Activated T-cell treated with anti-CD3 and anti-CD28 coated beads, Interleukin-2, amount 50 U/mL, for 24 hours (primary cell): ENCODE data around the gene OSTC.
"Not testable (repeated sequence)": the region's sequence is repeated elsewhere in the genome, so short reads cannot be mapped to it uniquely, and the experiment has no call there.

ENCODE experiments used
- DNase-seq: peaks from one replicate; pipeline ENCODE4 v3.0.0-alpha.2; 2020
- H3K27ac Mint-ChIP-seq: 2 replicates; pipeline ENCODE4 v1.8.0; 2020; ENCODE audit warnings: mild to moderate bottlenecking, mixed read lengths
- H3K27me3 Mint-ChIP-seq: 2 replicates; pipeline ENCODE4 v1.8.0; 2020; ENCODE audit warnings: mixed read lengths
- H3K36me3 Mint-ChIP-seq: 2 replicates; pipeline ENCODE4 v1.8.0; 2020; ENCODE audit warnings: low read depth, mixed read lengths
- H3K4me1 Mint-ChIP-seq: 2 replicates; pipeline ENCODE4 v1.8.0; 2020; ENCODE audit warnings: low read depth, mixed read lengths
- H3K4me3 Mint-ChIP-seq: 2 replicates; pipeline ENCODE4 v1.8.0; 2020; ENCODE audit warnings: mild to moderate bottlenecking, moderate library complexity, mixed read lengths
- H3K9me3 Mint-ChIP-seq: 2 replicates; pipeline ENCODE4 v1.8.0; 2020; ENCODE audit warnings: mixed read lengths

Gene OSTC

DNA sequence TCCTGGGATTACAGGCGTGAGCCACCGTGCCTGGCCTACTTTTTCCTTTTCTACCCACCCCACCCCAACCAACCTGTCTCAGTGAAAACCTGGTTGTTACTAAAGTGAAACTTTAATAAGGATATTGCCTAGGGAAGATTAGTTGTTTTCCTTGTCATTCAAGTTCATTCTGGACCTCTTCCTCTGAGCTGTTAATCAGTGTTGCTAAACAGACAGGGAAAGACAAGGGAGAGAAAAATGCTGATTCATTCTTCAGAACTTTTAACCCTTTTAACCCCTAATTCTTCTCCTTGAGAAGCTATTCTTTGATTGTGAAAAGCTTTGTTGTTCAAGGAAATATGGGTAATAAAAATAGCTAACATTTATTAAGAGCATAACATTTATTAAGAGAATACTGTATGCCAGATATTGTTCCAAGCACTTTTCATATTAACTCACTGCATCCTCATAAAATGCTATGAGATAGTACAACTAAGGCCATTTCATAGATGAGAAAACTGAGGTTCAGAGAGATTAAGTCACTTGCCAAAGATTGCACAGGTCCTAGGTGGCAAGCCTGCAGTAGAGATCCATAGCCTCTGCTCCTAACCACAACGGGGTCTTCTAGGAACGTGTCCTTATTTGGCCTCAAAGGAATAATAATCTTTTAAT is 34.8 kb downstream of the OSTC start:
- Mint-ChIP-seq H3K4me1 (no peaks in the 10 kb centered on the region), H3K9me3 (no peaks in the 10 kb centered on the region), H3K27ac (no peak overlapping the region), H3K27me3 (no peaks in the 10 kb centered on the region), H3K4me3 (no peak overlapping the region), H3K36me3 (no peaks in the 10 kb centered on the region)
- no peak for DNase-seq

DNA sequence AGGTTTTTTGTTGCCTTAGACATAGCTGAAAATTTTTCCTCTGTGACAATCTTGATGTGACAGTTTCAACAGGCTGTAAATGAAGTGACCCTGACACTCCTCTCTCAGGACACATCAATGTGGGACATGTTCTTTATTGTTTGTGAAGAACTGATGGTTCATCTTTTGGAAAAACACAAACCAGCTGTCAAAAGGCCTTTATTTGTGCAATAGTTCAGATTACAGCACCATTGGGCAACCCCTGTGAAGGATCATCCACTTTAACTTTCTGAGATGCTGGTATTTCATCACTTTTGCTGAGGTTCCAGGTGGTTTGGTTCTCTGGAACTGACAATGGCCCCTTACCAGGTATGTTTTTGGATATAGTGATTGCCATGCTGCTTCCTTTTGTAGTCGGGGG is 40.3 kb downstream of the OSTC start:
- Mint-ChIP-seq H3K4me1 (no peaks in the 10 kb centered on the region), H3K4me3 (no peak overlapping the region), H3K27me3 (no peaks in the 10 kb centered on the region), H3K36me3 (no peaks in the 10 kb centered on the region), H3K9me3 (no peaks in the 10 kb centered on the region), H3K27ac (no peak overlapping the region)
- DNase-seq: no peak

DNA sequence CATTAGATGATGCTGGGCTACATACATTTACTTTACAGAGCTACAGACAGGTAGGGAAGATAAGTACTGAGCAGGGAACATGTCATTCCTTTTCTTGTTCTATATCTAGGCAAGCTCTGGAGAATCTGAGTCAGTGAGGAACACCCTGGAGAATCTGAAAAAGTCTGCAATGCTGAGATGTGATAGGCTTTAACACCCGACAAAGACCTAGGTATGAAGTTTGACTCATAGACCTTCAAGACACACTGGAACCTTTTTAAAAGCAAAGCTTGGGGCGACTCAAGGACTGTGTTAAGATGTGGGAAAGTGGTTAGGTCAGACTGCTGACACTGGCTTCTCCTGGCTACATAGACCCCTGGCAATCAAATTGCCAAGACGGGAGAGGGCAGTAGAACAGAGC is 42.8 kb downstream of the OSTC start:
- Mint-ChIP-seq H3K27ac (no peak overlapping the region), H3K36me3 (no peaks in the 10 kb centered on the region), H3K27me3 (no peaks in the 10 kb centered on the region), H3K4me3 (no peak overlapping the region), H3K9me3 (no peaks in the 10 kb centered on the region), H3K4me1 (no peaks in the 10 kb centered on the region)
- DNase-seq: no peak

DNA sequence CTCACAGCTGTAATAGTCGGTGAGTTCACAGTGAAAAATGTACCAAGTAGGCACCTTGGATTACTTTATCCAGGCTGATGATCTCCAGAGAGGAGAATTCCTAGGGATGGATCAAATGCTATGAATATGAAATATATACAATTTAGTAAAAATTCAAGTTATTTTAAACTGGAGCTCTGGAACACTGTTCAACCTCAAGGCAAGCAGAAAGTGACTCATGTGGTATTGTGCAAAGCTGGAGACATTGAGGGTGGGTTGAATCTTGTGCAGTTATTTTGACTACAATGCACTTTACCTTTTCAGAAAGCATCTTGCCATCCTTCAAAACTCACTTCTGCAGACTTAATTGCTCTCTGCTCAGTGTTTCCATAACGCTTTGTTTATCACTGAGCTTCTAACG is 43.4 kb downstream of the OSTC start:
- H3K9me3 Mint-ChIP-seq: no peaks in the 10 kb centered on the region
- no peaks in the 10 kb centered on the region for H3K4me1 Mint-ChIP-seq
- no peaks in the 10 kb centered on the region for H3K27me3 Mint-ChIP-seq
- no peak overlapping the region for H3K27ac Mint-ChIP-seq
- H3K4me3 Mint-ChIP-seq: no peak overlapping the region
- DNase-seq: no peak
- no peaks in the 10 kb centered on the region for H3K36me3 Mint-ChIP-seq

DNA sequence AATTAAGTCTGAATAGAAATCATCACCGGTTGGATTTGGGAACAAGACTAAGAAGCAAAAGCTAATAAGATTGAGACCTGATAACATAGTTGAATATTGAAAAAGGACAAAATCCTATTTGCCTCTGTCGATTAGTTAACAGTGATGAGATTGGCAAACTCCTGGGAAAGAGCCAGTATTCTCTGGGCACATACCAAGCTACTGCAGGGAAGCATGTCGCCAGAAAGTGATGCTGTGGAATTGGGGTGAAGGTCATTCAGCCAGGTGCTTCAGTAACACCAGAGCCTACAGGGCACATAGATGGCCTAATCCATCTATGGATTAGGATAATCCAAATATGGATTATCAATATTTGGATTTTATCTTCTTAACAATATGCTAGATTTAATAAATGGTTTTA is 44.0 kb downstream of the OSTC start:
- no peak for DNase-seq
- Mint-ChIP-seq H3K27me3 (no peaks in the 10 kb centered on the region), H3K36me3 (no peaks in the 10 kb centered on the region), H3K27ac (no peak overlapping the region), H3K4me3 (no peak overlapping the region), H3K9me3 (no peaks in the 10 kb centered on the region), H3K4me1 (no peaks in the 10 kb centered on the region)

DNA sequence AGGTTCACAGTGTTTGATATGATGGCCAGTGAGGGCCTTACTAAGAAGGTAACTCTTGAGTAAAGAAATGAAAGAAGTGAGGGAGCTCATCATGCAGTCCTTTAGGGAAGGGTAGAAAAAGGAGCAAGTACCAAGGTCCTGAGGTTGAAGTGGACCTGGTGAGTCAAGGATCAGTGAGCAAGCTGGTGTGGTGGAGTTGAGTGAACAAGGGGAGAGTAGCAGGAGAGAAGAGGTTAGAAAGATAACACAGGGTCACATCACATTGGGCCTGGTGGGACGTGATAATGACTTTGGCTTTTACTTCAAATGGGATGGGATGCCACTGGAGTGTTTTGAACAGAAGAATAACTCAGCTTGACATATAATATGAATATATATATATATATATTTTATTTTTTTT is 44.7 kb downstream of the OSTC start:
- H3K27me3 Mint-ChIP-seq: no peaks in the 10 kb centered on the region
- no peak overlapping the region for H3K4me3 Mint-ChIP-seq
- H3K9me3 Mint-ChIP-seq: no peaks in the 10 kb centered on the region
- H3K27ac Mint-ChIP-seq: no peak overlapping the region
- no peak for DNase-seq
- no peaks in the 10 kb centered on the region for H3K36me3 Mint-ChIP-seq
- H3K4me1 Mint-ChIP-seq: peaks cover under 1% of the 10 kb centered on the region

DNA sequence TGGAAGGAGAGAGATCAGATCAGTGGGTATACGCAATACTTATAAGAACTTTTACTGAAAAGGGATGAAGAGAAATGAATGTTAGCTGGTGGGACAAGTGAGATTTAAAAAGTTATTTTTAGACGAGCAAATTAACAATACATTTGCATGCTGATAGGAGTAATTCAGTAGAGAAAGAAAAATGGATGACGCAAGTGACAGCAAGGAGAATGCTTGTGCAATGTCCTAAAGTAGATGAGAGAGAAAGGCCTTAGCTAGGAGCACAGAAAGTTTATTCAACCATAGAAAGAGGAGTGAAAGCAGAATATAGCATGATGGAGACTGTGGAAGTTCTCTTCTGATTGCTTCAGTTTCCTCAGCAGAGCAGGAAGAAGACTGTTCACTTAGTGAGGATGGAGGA is 45.8 kb downstream of the OSTC start:
- H3K36me3 Mint-ChIP-seq: no peaks in the 10 kb centered on the region
- H3K27me3 Mint-ChIP-seq: no peaks in the 10 kb centered on the region
- H3K4me1 Mint-ChIP-seq: peaks cover 9% of the 10 kb centered on the region
- DNase-seq: no peak
- H3K27ac Mint-ChIP-seq: no peak overlapping the region
- H3K4me3 Mint-ChIP-seq: no peak overlapping the region
- H3K9me3 Mint-ChIP-seq: no peaks in the 10 kb centered on the region

DNA sequence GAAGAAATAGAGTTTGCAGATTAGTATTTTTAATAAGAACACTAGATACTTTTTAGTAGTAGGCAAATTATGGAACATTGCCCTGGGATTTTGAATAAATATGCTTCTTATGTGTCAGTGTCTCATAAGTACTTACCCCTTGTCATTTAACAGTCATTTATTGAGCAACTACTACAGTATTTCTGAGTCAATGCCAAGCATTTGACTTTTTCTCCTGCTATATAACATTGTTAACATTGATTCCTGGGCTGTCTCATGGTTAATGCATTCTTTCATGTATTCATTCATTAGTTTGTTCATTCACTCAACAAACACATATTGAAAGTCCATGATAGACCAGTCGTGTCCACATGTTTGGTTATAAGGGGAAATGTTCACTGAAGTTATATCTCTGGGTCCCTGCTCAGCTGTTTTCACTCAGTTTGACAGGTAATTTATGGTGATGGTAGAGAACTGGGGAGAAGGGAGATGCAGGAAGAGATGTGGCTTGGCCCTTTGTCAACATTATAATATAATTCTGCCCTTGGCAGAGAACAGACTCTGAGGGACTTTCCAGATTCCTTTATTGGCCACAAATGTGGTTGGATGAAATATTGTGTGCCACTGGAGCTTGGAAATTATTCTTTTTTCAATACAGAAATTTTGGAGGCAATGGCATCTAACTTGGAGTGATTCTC is 49.8 kb downstream of the OSTC start:
- no peaks in the 10 kb centered on the region for H3K9me3 Mint-ChIP-seq
- H3K36me3 Mint-ChIP-seq: no peaks in the 10 kb centered on the region
- H3K4me1 Mint-ChIP-seq: peaks cover 25% of the 10 kb centered on the region
- H3K27me3 Mint-ChIP-seq: no peaks in the 10 kb centered on the region
- H3K27ac Mint-ChIP-seq: no peak overlapping the region
- DNase-seq: no peak
- H3K4me3 Mint-ChIP-seq: no peak overlapping the region

DNA sequence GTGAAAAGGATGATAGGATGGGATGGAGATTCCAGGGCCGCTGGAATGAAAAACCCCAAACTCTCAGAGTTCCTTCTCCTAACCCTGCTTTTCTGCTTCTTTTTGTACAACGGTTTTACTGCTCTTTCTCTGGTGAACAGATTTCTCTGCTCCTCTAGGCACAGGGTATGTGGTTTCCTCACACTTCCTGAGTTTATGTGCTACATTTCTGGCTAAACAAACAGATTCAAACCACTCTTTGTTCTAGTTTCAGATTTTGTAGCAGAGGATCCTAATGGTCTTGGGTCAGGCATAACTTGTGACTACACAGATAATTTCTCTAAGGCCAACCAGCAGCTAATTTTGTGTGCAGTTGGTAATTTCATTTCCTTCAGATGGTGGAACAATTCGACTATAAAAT is 52.6 kb downstream of the OSTC start:
- H3K27ac Mint-ChIP-seq: no peak overlapping the region
- H3K36me3 Mint-ChIP-seq: no peaks in the 10 kb centered on the region
- no peaks in the 10 kb centered on the region for H3K27me3 Mint-ChIP-seq
- peaks cover 25% of the 10 kb centered on the region for H3K4me1 Mint-ChIP-seq
- no peaks in the 10 kb centered on the region for H3K9me3 Mint-ChIP-seq
- no peak overlapping the region for H3K4me3 Mint-ChIP-seq
- DNase-seq: no peak

DNA sequence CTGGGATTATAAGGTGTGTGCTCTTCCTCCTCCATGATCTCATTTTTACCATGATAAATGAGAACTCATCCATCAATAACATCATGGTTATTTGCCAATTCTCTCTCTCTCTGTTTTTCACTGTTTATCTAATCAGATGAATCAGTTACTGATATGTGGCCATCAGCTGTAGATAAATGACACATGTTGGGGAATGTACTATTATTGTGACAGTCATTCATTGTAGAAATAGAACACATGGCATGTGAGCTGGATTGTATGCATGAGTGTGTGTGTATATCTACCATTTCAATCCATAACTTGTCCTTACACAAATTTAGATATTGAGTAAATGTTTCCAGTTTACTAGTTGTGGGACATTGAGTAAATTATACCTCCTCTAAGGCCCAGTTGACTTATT is 53.0 kb downstream of the OSTC start:
- Mint-ChIP-seq H3K27ac (no peak overlapping the region), H3K36me3 (no peaks in the 10 kb centered on the region)

DNA sequence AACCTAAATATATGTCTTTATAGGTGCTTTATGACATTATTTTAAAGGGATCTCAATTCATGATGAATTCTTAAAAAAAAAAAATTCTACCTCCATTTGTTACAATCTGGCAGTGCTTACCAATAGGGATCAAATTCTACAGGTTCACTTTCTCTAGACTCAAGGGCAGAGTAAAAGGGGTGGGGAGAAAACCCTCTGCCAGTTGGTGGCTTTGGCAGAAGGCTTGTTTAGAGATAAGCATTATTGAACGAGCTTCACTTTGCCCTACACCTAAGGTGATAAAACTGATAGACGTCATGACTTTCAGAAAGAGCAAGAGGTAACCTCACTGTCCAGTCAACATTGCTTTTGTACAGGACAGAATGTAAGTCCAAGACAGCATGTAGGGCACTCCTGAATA is 53.6 kb downstream of the OSTC start:
- Mint-ChIP-seq H3K27me3 (no peaks in the 10 kb centered on the region), H3K4me1 (peaks cover 25% of the 10 kb centered on the region), H3K9me3 (no peaks in the 10 kb centered on the region), H3K4me3 (no peak overlapping the region), H3K36me3 (no peaks in the 10 kb centered on the region), H3K27ac (no peak overlapping the region)
- DNase-seq: no peak

More for the DNA sequence above, 53.0 kb downstream of the OSTC start:
- Mint-ChIP-seq H3K4me1 (peaks cover 25% of the 10 kb centered on the region), H3K9me3 (no peaks in the 10 kb centered on the region), H3K4me3 (no peak overlapping the region), H3K27me3 (no peaks in the 10 kb centered on the region)
- DNase-seq: no peak

DNA sequence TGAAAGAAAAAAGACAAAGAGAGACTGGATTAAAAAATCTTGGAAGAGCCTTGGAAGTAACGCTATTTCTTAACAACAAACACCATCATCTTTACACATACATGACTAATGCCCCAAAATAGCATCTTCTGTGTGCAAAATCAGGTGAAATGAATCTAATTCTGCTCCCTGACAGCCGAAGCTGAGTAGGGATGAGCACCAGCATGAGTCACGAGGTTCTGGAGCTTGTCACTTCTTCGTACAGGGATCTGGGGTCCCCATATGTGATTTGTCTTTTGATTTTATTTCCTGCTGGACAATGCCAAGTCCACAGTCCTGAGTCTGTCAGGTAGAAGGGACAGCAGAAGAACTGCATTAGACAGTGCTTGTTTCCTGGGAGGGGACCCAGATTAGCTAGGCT is 55.9 kb downstream of the OSTC start:
- H3K27ac Mint-ChIP-seq: no peak overlapping the region
- H3K36me3 Mint-ChIP-seq: no peaks in the 10 kb centered on the region
- peaks cover 16% of the 10 kb centered on the region for H3K4me1 Mint-ChIP-seq
- no peak overlapping the region for H3K4me3 Mint-ChIP-seq
- H3K9me3 Mint-ChIP-seq: no peaks in the 10 kb centered on the region
- H3K27me3 Mint-ChIP-seq: no peaks in the 10 kb centered on the region
- DNase-seq: no peak

DNA sequence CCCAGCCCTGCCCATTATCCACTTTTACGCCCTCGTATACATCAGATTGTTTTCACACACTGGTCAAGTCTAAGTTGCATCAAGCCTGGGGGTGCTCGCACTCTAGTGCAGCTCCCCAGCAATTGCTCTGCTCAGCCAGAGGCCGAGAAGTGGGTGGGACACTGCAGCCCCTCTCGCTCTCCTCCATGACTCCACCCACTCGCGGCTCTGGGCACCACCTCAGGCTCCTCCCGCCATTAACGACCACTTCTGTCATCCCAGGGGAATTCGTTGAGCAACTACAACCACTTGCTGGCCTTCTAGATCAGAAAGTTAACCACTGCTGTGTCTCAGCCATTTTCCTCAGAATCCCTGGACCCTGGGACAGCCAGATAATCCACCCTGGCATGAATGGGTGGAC is 58.8 kb downstream of the OSTC start:
- Mint-ChIP-seq H3K36me3 (no peaks in the 10 kb centered on the region), H3K27me3 (no peaks in the 10 kb centered on the region), H3K4me1 (no peaks in the 10 kb centered on the region), H3K9me3 (no peaks in the 10 kb centered on the region), H3K27ac (no peak overlapping the region), H3K4me3 (no peak overlapping the region)
- DNase-seq: no peak

DNA sequence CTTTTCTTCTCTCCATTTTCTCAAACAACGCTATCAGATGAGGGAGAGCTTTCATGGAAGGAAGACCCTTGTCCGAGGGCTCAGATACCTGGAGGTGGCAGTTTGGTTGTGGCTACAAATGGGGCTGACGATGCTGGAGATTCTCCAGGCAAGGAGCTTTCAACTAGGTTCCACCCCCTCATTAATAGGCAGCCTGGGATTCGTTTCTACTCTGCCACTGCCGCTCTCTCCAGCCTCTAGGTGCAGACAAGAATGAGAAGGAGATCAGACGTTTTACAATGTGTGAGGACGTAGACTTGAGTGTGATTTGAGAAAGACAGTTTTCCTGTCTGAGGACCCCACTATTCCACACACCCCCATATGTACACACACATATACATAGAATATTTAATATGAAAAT is 59.3 kb downstream of the OSTC start:
- H3K9me3 Mint-ChIP-seq: no peaks in the 10 kb centered on the region
- no peak overlapping the region for H3K4me3 Mint-ChIP-seq
- H3K27me3 Mint-ChIP-seq: no peaks in the 10 kb centered on the region
- no peaks in the 10 kb centered on the region for H3K36me3 Mint-ChIP-seq
- no peak overlapping the region for H3K27ac Mint-ChIP-seq
- H3K4me1 Mint-ChIP-seq: no peaks in the 10 kb centered on the region
- no peak for DNase-seq

DNA sequence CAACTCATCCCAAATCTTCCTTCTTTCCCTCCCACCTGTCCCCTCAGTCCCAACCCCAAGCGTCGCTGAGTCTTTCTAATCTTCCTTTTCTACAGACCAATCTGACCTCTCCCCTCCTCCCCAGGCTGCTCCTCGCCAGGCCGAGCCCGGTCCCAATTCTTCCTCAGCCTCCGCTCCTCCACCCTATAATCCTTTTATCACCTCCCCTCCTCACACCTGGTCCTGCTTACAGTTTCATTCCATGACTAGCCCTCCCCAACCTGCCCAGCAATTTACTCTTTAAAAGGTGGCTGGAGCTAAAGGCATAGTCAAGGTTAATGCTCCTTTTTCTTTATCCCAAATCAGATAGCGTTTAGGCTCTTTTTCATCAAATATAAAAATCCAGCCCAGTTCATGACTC is 60.2 kb downstream of the OSTC start:
- H3K9me3 Mint-ChIP-seq, H3K27ac Mint-ChIP-seq, DNase-seq, H3K4me3 Mint-ChIP-seq, H3K4me1 Mint-ChIP-seq, H3K36me3 Mint-ChIP-seq, H3K27me3 Mint-ChIP-seq: not testable (repeated sequence)

DNA sequence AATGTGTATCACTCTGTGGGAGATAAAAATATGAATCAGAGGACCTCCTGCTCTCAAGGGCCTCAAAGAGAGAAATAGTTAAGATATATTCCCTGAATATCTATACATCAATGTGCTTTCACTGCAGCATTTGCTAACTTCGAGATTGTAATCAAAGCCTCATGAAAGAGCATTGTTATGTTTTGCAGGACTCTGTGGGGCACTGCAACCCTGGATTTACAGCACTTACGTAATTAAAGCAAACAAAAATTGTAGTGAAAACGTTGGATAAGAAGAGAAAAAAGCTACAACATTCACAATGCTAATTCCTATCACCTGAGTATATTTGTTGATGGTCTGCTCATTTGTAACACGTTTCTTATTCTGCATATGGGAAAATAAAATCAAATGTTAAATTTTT is 64.5 kb downstream of the OSTC start:
- no peak overlapping the region for H3K27ac Mint-ChIP-seq
- no peaks in the 10 kb centered on the region for H3K9me3 Mint-ChIP-seq
- DNase-seq: no peak
- H3K27me3 Mint-ChIP-seq: no peaks in the 10 kb centered on the region
- H3K4me1 Mint-ChIP-seq: no peaks in the 10 kb centered on the region
- H3K36me3 Mint-ChIP-seq: no peaks in the 10 kb centered on the region
- no peak overlapping the region for H3K4me3 Mint-ChIP-seq
